ENCODE measurements around the gene NCOR2. TPM values are rescaled to one million over a fixed set of nuclear protein-coding genes. Genes with fewer than 3 reads are reported as not detected.

NCOR2 gene
- total and polyA plus RNA-seq, 2 donors (not counting 3 experiments of a cell fraction or from before 2014, with no cell fraction given), result 26.5 to 241 TPM

GRCh38 chr12:124612410-124612680 lies 44.9 kb upstream of the NCOR2 start:
- H3K9ac ChIP-seq (replicated peaks; ENCODE audit: extremely low read depth, insufficient read depth, low read length), result no peak overlapping the region
- H3K9me1 ChIP-seq (replicated peaks; ENCODE audit: control insufficient read depth, extremely low read depth, insufficient read depth, low read length), result no peaks in the 10 kb centered on the region
- no peak for FAIRE-seq

More at GRCh38 chr12:124612410-124612680, 44.9 kb upstream of the NCOR2 start:
- Histone ChIP-seq H3K9me3 (replicated peaks; ENCODE audit: control insufficient read depth, insufficient read depth, low read length) (no peaks in the 10 kb centered on the region), H3K27ac (ENCODE audit: insufficient read depth, low read depth, low read length) (no peak overlapping the region), H3K4me3 (replicated peaks in 1 of 3; ENCODE audit: insufficient read depth in 1 of 3, low read depth in 1 of 3, low read length in 3 of 3) (no peak overlapping the region), H3K36me3 (ENCODE audit: control insufficient read depth in 2 of 2, extremely low read depth in 1 of 2, insufficient read depth in 2 of 2, low read length in 2 of 2) (no peaks in the 10 kb centered on the region), H2AFZ (ENCODE audit: low read depth, low read length) (no peak overlapping the region), H3K27me3 (ENCODE audit: control insufficient read depth in 2 of 2, insufficient read depth in 2 of 2, low read length in 2 of 2) (no peaks in the 10 kb centered on the region), H3K79me2 (ENCODE audit: control insufficient read depth, insufficient read depth, low read length) (no peaks in the 10 kb centered on the region), H3K4me1 (ENCODE audit: control insufficient read depth, extremely low read depth, insufficient read depth, low read length) (peaks cover 15% of the 10 kb centered on the region), H4K20me1 (replicated peaks; ENCODE audit: control insufficient read depth, extremely low read depth, insufficient read depth, low read length) (no peaks in the 10 kb centered on the region), H3K4me2 (ENCODE audit: insufficient read depth, low read length) (no peak overlapping the region)
- BruUV-seq (replicated peaks), result no TSS peak
- TF ChIP-seq, protein P1, sequence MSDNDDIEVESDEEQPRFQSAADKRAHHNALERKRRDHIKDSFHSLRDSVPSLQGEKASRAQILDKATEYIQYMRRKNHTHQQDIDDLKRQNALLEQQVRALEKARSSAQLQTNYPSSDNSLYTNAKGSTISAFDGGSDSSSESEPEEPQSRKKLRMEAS (IDR thresholded peaks at IDR 0.05; ENCODE audit: insufficient read depth, insufficient read length), result no peak
- no peak for TF ChIP-seq FOS (IDR thresholded peaks at IDR 0.05; ENCODE audit: borderline replicate concordance, insufficient read depth, low read length)
- no peak for TF ChIP-seq POLR2A (IDR thresholded peaks at IDR 0.05; ENCODE audit: low read depth, low read length)
- no peak for TF ChIP-seq GATA2 (IDR thresholded peaks at IDR 0.05; ENCODE audit: insufficient read depth, insufficient read length, low read depth, low read length)
- no peak for TF ChIP-seq CTCF (IDR thresholded peaks at IDR 0.05; ENCODE audit: extremely low read depth in 1 of 2, insufficient read depth in 1 of 2, low read depth in 1 of 2, low read length in 2 of 2)
- no peak for TF ChIP-seq JUN (IDR thresholded peaks at IDR 0.05; ENCODE audit: borderline replicate concordance, insufficient read depth, insufficient read length, low read depth)
- no peak for TF ChIP-seq EZH2 (IDR thresholded peaks at IDR 0.05; ENCODE audit: borderline replicate concordance, low read depth, low read length, severe bottlenecking)
- no peak for TF ChIP-seq POLR2AphosphoS5 (IDR thresholded peaks at IDR 0.05; ENCODE audit: insufficient read depth, low read depth, low read length)
- no peak for TF ChIP-seq MYC (IDR thresholded peaks at IDR 0.05; ENCODE audit: low read depth, low read length)
- POLR2A ChIA-PET, result no interaction called here
- DNase-seq (ENCODE audit: low read depth, low spot score), result no peak
- dilution Hi-C loops (cut with MboI; ENCODE audit: extremely low pct_ligation_motif_present, low sequenced_read_pairs), result no loop called here
- CTCF ChIA-PET, result no interaction called here
- intact Hi-C loops (cut with micrococcal nuclease), result loop anchor here (2.0 kb wide), 1 partner anchor 46 kb away; the partner anchor contains the start of gene NCOR2
